Trophoblast cell (in vitro differentiated cells and primary cell): ENCODE measurements around the gene NKX6-2.

ENCODE experiments used
- DNase-seq, 2 donors: peaks; one replicate each; pipeline ENCODE4 v3.0.0-alpha.2; 2016
- H2AFZ ChIP-seq: 2 replicates; pipeline ENCODE4 v1.6.1; 2013; ENCODE audit warnings: low read length, moderate library complexity, mild to moderate bottlenecking; ENCODE audit not compliant: insufficient read depth, poor library complexity
- H2AK5ac ChIP-seq: 2 replicates; pipeline ENCODE4 v1.6.1; 2013; ENCODE audit warnings: mild to moderate bottlenecking, low read length
- H2BK120ac ChIP-seq: 2 replicates; pipeline ENCODE4 v1.6.1; 2013; ENCODE audit warnings: low read length, mild to moderate bottlenecking, moderate library complexity; ENCODE audit not compliant: insufficient read depth, poor library complexity
- H2BK12ac ChIP-seq: 2 replicates; pipeline ENCODE4 v1.6.1; 2013; ENCODE audit warnings: mild to moderate bottlenecking, low read length, moderate library complexity
- H2BK5ac ChIP-seq: 2 replicates; pipeline ENCODE4 v1.6.1; 2013; ENCODE audit warnings: low read length, low read depth, moderate library complexity, mild to moderate bottlenecking; ENCODE audit not compliant: poor library complexity
- H3K14ac ChIP-seq: 2 replicates; pipeline ENCODE4 v1.6.1; 2013; ENCODE audit warnings: mild to moderate bottlenecking, low read length
- H3K18ac ChIP-seq: 2 replicates; pipeline ENCODE4 v1.6.1; 2013; ENCODE audit warnings: mild to moderate bottlenecking, low read length
- H3K23ac ChIP-seq: 2 replicates; pipeline ENCODE4 v1.6.1; 2013; ENCODE audit warnings: low read length
- H3K27ac ChIP-seq: 2 replicates; pipeline ENCODE4 v1.5.1; 2013; ENCODE audit warnings: low read depth, mild to moderate bottlenecking, inconsistent platforms, low read length, moderate library complexity
- H3K27me3 ChIP-seq: 2 replicates; pipeline ENCODE4 v1.6.1; 2013; ENCODE audit warnings: inconsistent platforms, mild to moderate bottlenecking, low read length, moderate library complexity; ENCODE audit not compliant: insufficient read depth
- H3K36me3 ChIP-seq, 2 experiments: 1 replicate in 1 of 2; 2 replicates in 1 of 2; pipeline ENCODE4 v1.6.1; 2013; ENCODE audit warnings: low read length in 2 of 2, mild to moderate bottlenecking in 2 of 2, moderate library complexity in 1 of 2; ENCODE audit not compliant: insufficient read depth in 2 of 2, control insufficient read depth in 1 of 2
- H3K4ac ChIP-seq: 2 replicates; pipeline ENCODE4 v1.6.1; 2013; ENCODE audit warnings: low read depth, mild to moderate bottlenecking, low read length, moderate library complexity
- H3K4me1 ChIP-seq, 2 experiments: 1 replicate in 1 of 2; 2 replicates in 1 of 2; pipeline ENCODE4 v1.6.1; 2013; ENCODE audit warnings: low read length in 2 of 2, mild to moderate bottlenecking in 2 of 2, moderate library complexity in 1 of 2; ENCODE audit not compliant: insufficient read depth in 2 of 2, control insufficient read depth in 1 of 2
- H3K4me2 ChIP-seq: 2 replicates; pipeline ENCODE4 v1.6.1; 2013; ENCODE audit warnings: inconsistent platforms, mild to moderate bottlenecking, low read length, moderate library complexity
- H3K4me3 ChIP-seq: 2 replicates; pipeline ENCODE4 v1.5.1; 2013; ENCODE audit warnings: mild to moderate bottlenecking, low read depth, low read length, inconsistent platforms
- H3K79me1 ChIP-seq: one replicate; pipeline ENCODE4 v1.6.1; 2013; ENCODE audit warnings: low read length
- H3K79me2 ChIP-seq: 2 replicates; pipeline ENCODE4 v1.6.1; 2013; ENCODE audit warnings: low read length, mild to moderate bottlenecking; ENCODE audit not compliant: control insufficient read depth, insufficient read depth, poor library complexity
- H3K9ac ChIP-seq: 2 replicates; pipeline ENCODE4 v1.6.1; 2013; ENCODE audit warnings: mild to moderate bottlenecking, low read length
- H3K9me3 ChIP-seq: 2 replicates; pipeline ENCODE4 v1.6.1; 2013; ENCODE audit warnings: low read depth, mild to moderate bottlenecking, control low read depth, inconsistent platforms, low read length; ENCODE audit not compliant: insufficient read depth
- H4K12ac ChIP-seq: 2 replicates; pipeline ENCODE4 v1.6.1; 2013; ENCODE audit warnings: low read depth, mild to moderate bottlenecking, low read length, moderate library complexity
- H4K8ac ChIP-seq: 2 replicates; pipeline ENCODE4 v1.6.1; 2013; ENCODE audit warnings: low read depth, mild to moderate bottlenecking, low read length, moderate library complexity
- H4K91ac ChIP-seq: one replicate; pipeline ENCODE4 v1.6.1; 2013; ENCODE audit warnings: low read depth, mild to moderate bottlenecking, low read length, moderate library complexity
- WGBS: extraction: QIAGEN DNeasy Blood & Tissue Kit; methylation state at CpG from one replicate; pipeline ENCODE4 v1.1.7; 2013; ENCODE audit warnings: missing lambda C conversion rate; ENCODE audit not compliant: insufficient read length, insufficient coverage; ENCODE audit errors: extremely low coverage; 5-methylcytosine and 5-hydroxymethylcytosine counted together

NKX6-2 gene

GRCh38 chr10:132813560-132814468 lies 27.9 kb upstream of the NKX6-2 start:
- Histone ChIP-seq H3K18ac (no peak overlapping the region), H3K4me2 (no peak overlapping the region), H3K36me3 (no peaks in the 10 kb centered on the region), H3K4ac (no peak overlapping the region), H2BK5ac (no peak overlapping the region), H3K79me1 (no peaks in the 10 kb centered on the region), H2BK120ac (no peak overlapping the region), H3K14ac (no peak overlapping the region), H3K27me3 (peaks cover 2% of the 10 kb centered on the region), H2AK5ac (no peak overlapping the region), H4K12ac (no peak overlapping the region), H3K9ac (no peak overlapping the region), H4K8ac (no peak overlapping the region), H2BK12ac (no peak overlapping the region), H3K79me2 (no peaks in the 10 kb centered on the region), H3K9me3 (peaks cover 6% of the 10 kb centered on the region), H2AFZ (no peak overlapping the region), H4K91ac (no peak overlapping the region), H3K27ac (no peak overlapping the region), H3K4me3 (no peak overlapping the region), H3K23ac (no peak overlapping the region), H3K4me1 (no peaks in the 10 kb centered on the region)
- WGBS: no CpG with 5 or more reads among the region's 28 CpGs
- no peak for DNase-seq

- no CpG with 5 or more reads among the region's 10 CpGs for WGBS
- Histone ChIP-seq H3K4me3 (no peak overlapping the region), H3K27me3 (peaks cover 2% of the 10 kb centered on the region), H3K79me1 (no peaks in the 10 kb centered on the region), H4K12ac (no peak overlapping the region), H3K4me2 (no peak overlapping the region), H3K4me1 (no peaks in the 10 kb centered on the region), H3K36me3 (no peaks in the 10 kb centered on the region), H2BK5ac (no peak overlapping the region), H2BK12ac (no peak overlapping the region), H3K79me2 (no peaks in the 10 kb centered on the region), H3K27ac (no peak overlapping the region), H4K91ac (no peak overlapping the region), H3K18ac (no peak overlapping the region), H4K8ac (no peak overlapping the region), H2BK120ac (no peak overlapping the region), H3K9ac (no peak overlapping the region), H2AK5ac (no peak overlapping the region), H2AFZ (no peak overlapping the region), H3K9me3 (peaks cover 6% of the 10 kb centered on the region), H3K14ac (no peak overlapping the region), H3K4ac (no peak overlapping the region), H3K23ac (no peak overlapping the region)
- no peak for DNase-seq
These were observed 27.1 kb upstream of the NKX6-2 start for GRCh38 chr10:132813001-132813401.

- H2AFZ ChIP-seq: no peak overlapping the region
- H3K9me3 ChIP-seq: peaks cover 6% of the 10 kb centered on the region
- no peak overlapping the region for H3K4me3 ChIP-seq
- no peak overlapping the region for H3K4ac ChIP-seq
- H2AK5ac ChIP-seq: no peak overlapping the region
- H3K23ac ChIP-seq: no peak overlapping the region
- H3K36me3 ChIP-seq: no peaks in the 10 kb centered on the region
- H2BK12ac ChIP-seq: no peak overlapping the region
- H2BK5ac ChIP-seq: no peak overlapping the region
- no peak overlapping the region for H4K12ac ChIP-seq
- DNase-seq: no peak
- no peak overlapping the region for H4K8ac ChIP-seq
- H3K27ac ChIP-seq: no peak overlapping the region
- H3K79me1 ChIP-seq: no peaks in the 10 kb centered on the region
- H2BK120ac ChIP-seq: no peak overlapping the region
- H3K14ac ChIP-seq: no peak overlapping the region
- no peak overlapping the region for H3K9ac ChIP-seq
- no peaks in the 10 kb centered on the region for H3K4me1 ChIP-seq
- no peak overlapping the region for H4K91ac ChIP-seq
- no CpG with 5 or more reads among the region's 11 CpGs for WGBS
- H3K79me2 ChIP-seq: no peaks in the 10 kb centered on the region
- H3K27me3 ChIP-seq: peaks cover 2% of the 10 kb centered on the region
- H3K4me2 ChIP-seq: no peak overlapping the region
- no peak overlapping the region for H3K18ac ChIP-seq
These were observed 26.6 kb upstream of the NKX6-2 start for GRCh38 chr10:132812520-132812919.

- H3K36me3 ChIP-seq: no peaks in the 10 kb centered on the region
- no peaks in the 10 kb centered on the region for H3K79me2 ChIP-seq
- H2AFZ ChIP-seq: no peak overlapping the region
- H3K27me3 ChIP-seq: peaks cover 2% of the 10 kb centered on the region
- H3K27ac ChIP-seq: no peak overlapping the region
- H3K18ac ChIP-seq: no peak overlapping the region
- H3K4me1 ChIP-seq: no peaks in the 10 kb centered on the region
- no peak overlapping the region for H4K8ac ChIP-seq
- H3K4me2 ChIP-seq: no peak overlapping the region
- no peak overlapping the region for H2BK120ac ChIP-seq
- no peak for DNase-seq
- H3K79me1 ChIP-seq: no peaks in the 10 kb centered on the region
- no peak overlapping the region for H2BK5ac ChIP-seq
- peaks cover 8% of the 10 kb centered on the region for H3K9me3 ChIP-seq
- H3K23ac ChIP-seq: no peak overlapping the region
- no peak overlapping the region for H3K4ac ChIP-seq
- no peak overlapping the region for H3K14ac ChIP-seq
- H4K91ac ChIP-seq: no peak overlapping the region
- no peak overlapping the region for H3K4me3 ChIP-seq
- no peak overlapping the region for H2BK12ac ChIP-seq
- H2AK5ac ChIP-seq: no peak overlapping the region
- H3K9ac ChIP-seq: no peak overlapping the region
- WGBS: no CpG with 5 or more reads among the region's 26 CpGs
- no peak overlapping the region for H4K12ac ChIP-seq
These were observed 26.0 kb upstream of the NKX6-2 start for GRCh38 chr10:132811891-132812481.
